Peyer's patch (tissue), 4 donors: ENCODE measurements around the gene TNFAIP8. TPM values are rescaled to one million over a fixed set of nuclear protein-coding genes. Genes with fewer than 3 reads are reported as not detected.

Source experiments
- DNase-seq, 3 donors: peaks; one replicate each; pipeline ENCODE4 v3.0.0-alpha.2; 2017 to 2019
- H3K27ac ChIP-seq, 4 donors: fragments of 200-600 bp; sonication (generic); one replicate each; pipeline ENCODE4 v1.5.1; 2016 to 2019
- H3K27me3 ChIP-seq, 2 donors: fragments of 200-600 bp; sonication (generic); one replicate each; pipeline ENCODE4 v1.5.1; 2019
- H3K36me3 ChIP-seq, 3 donors: fragments of 200-600 bp; sonication (generic); one replicate each; pipeline ENCODE4 v1.5.1; 2016 to 2019
- H3K4me1 ChIP-seq, 4 donors: fragments of 200-600 bp; sonication (generic); one replicate each; pipeline ENCODE4 v1.5.1; 2016 to 2019
- H3K4me3 ChIP-seq, 4 donors: fragments of 200-600 bp; sonication (generic); 1 replicate in 3 of 4; 2 replicates in 1 of 4; pipeline ENCODE4 v1.5.1; 2016 to 2019; ENCODE audit warnings: mild to moderate bottlenecking in 1 of 4
- H3K9me3 ChIP-seq, 4 donors: fragments of 200-600 bp; sonication (generic); one replicate each; pipeline ENCODE4 v1.5.1; 2016 to 2019; ENCODE audit warnings: mild to moderate bottlenecking in 1 of 4
- POLR2A ChIP-seq, 2 donors: fragments of 450-650 bp; IDR thresholded peaks; one replicate each; pipeline ENCODE4 v1.5.1; 2017; ENCODE audit warnings: antibody characterized with exemption in 2 of 2, mild to moderate bottlenecking in 2 of 2, moderate library complexity in 2 of 2
- total RNA-seq, 4 donors: library from RNA; depleted of rRNA; stranded (reverse); fragments of >200 nt; gene quantifications; one replicate each; pipeline ENCODE4 v1.1.0, GENCODE V29; 2016
- TF ChIP-seq, protein P1 (sequence below), 6 experiments: fragments of 450-650 bp in 4 of 6; fragments of 200-600 bp in 2 of 6; sonication (generic) in 1 of 6; IDR thresholded peaks; one replicate each; pipeline ENCODE4 v1.5.1; 2017 to 2019; ENCODE audit warnings: antibody characterized with exemption in 6 of 6, mild to moderate bottlenecking in 3 of 6, moderate library complexity in 1 of 6

Gene TNFAIP8
- total RNA-seq, 4 donors from 2014 or later = 3.0 to 47.9 (median 10.2) TPM

DNA sequence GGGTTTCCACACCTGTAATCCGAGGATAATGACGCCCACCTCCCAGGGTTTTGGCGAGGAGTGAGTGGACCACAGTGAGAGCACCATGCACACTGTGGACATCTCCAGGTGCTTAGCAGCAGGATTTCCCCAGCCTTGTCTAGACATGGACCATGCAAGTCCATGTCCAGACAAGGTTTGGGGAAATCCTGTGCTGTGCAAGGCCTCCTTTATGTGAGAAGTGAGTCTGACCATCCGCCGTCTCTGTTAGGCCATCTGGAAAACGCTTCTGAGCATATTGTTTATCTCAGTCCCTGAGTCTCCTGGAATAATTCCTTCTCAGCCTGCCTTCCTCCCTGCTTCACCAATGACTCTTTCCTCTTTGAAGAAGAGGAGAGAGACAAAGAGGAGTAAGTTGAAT lies 26.2 kb upstream of the TNFAIP8 start:
- TF ChIP-seq POLR2A (IDR thresholded peaks at IDR 0.05) = no peak
- TF ChIP-seq, protein P1, sequence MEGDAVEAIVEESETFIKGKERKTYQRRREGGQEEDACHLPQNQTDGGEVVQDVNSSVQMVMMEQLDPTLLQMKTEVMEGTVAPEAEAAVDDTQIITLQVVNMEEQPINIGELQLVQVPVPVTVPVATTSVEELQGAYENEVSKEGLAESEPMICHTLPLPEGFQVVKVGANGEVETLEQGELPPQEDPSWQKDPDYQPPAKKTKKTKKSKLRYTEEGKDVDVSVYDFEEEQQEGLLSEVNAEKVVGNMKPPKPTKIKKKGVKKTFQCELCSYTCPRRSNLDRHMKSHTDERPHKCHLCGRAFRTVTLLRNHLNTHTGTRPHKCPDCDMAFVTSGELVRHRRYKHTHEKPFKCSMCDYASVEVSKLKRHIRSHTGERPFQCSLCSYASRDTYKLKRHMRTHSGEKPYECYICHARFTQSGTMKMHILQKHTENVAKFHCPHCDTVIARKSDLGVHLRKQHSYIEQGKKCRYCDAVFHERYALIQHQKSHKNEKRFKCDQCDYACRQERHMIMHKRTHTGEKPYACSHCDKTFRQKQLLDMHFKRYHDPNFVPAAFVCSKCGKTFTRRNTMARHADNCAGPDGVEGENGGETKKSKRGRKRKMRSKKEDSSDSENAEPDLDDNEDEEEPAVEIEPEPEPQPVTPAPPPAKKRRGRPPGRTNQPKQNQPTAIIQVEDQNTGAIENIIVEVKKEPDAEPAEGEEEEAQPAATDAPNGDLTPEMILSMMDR (IDR thresholded peaks at IDR 0.05) = no peak
- no peak for DNase-seq
- Histone ChIP-seq H3K27ac (peak overlapping the region; percentile 52 to 85 (median 63)), H3K36me3 (no peaks in the 10 kb centered on the region), H3K4me3 (no peak overlapping the region), H3K27me3 (no peaks in the 10 kb centered on the region), H3K9me3 (no peaks in the 10 kb centered on the region), H3K4me1 (peaks cover 0 to 29% (median 17%) of the 10 kb centered on the region in 4 donors)

DNA sequence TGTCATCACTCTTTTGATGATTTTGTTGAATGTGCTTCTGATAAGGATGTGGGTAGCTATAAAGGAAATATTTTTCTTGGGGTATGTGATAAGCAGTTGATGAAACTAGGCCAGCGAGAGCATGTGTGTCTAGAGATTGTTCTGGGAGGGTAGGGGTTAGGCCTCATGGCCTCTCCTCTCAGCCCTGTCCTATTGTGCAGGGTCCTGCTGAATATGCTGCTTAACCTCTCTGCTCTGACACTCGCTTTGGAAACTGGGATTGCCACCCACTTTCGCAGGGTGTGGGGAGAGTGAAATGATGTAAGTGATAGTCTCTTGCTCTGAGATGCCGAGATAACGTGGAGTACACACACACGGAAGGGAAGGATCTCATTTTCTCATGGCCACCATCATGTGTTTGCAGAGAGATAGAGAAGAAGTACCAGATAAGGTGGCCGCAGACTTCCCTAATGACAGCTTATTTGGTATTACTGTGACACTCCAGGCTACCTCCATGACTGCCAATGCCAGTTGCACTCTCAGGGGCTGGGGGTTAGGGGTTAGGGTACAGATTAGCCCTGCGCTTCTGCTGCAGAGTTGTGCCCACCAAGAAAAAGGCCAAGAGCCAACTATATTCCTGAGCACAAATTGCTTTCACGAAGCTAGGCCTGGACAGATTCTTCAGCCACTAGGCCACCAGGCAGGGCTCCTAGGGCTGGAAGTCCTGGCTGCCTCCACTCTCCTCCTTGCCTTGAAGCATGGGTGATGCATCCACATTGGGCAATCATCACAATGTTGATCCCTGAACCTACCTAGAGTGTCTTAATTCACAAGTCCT lies 25.2 kb upstream of the TNFAIP8 start:
- Histone ChIP-seq H3K27me3 (no peaks in the 10 kb centered on the region), H3K27ac (peak overlapping the region; percentile 52 to 85 (median 63)), H3K36me3 (no peaks in the 10 kb centered on the region), H3K9me3 (no peaks in the 10 kb centered on the region), H3K4me1 (peaks cover 0 to 26% (median 17%) of the 10 kb centered on the region in 4 donors), H3K4me3 (no peak overlapping the region)
- TF ChIP-seq POLR2A (IDR thresholded peaks at IDR 0.05) = no peak
- TF ChIP-seq, protein P1 (IDR thresholded peaks at IDR 0.05) = no peak
- DNase-seq = no peak

DNA sequence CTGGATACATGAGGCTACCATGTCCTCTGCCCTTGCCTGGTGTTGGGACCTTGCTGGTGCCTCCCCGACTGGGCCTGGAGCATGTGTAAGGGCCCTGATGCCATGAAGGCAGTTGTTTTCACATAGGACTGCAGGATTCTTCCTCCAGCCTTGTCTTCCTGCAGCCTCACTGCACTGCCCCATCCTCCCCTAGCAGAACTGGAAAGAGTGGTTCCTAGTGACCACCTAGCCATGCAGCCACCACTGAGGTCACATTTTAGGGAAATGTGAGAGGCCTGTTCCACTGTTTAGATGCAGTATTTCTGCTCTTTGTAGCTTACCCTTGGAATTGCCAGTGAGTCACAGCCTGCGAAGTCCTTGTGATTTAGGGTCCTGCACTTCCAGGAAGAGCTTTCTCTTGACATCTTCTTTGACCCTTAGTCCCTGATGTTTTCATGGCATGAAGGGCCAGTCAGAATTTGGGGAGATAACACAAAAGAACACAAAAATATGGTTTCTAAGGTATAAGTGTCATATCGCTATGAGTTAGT lies 24.2 kb upstream of the TNFAIP8 start:
- no peak for TF ChIP-seq POLR2A (IDR thresholded peaks at IDR 0.05)
- TF ChIP-seq, protein P1 (IDR thresholded peaks at IDR 0.05) = no peak
- no peaks in the 10 kb centered on the region for H3K36me3 ChIP-seq
- H3K27me3 ChIP-seq = no peaks in the 10 kb centered on the region
- no peak overlapping the region for H3K4me3 ChIP-seq
- peaks cover 0 to 34% (median 13%) of the 10 kb centered on the region in 4 donors for H3K4me1 ChIP-seq
- H3K9me3 ChIP-seq = no peaks in the 10 kb centered on the region
- no peak for DNase-seq
- H3K27ac ChIP-seq = peak overlapping the region in 3 of 4 donors; percentile 25 to 85 (median 61)

DNA sequence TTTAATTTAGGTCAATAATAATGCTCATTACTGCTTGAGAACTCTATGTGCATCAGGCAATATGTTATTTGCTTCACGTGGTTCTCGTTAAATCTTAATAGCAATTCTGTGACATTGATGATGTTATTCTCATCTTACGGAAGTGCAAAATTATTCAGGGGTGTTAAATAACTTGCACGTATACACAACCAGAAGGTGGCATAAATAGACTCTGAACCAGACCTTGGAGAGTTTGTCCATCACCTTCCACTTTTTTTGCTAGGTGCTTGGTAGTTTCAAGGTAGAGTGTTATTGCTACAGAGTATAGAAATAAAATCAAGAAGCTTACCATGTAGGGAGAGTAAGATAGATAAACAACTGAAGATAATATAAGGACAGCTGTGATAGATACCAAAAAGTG lies 23.6 kb upstream of the TNFAIP8 start:
- H3K27ac ChIP-seq = peak overlapping the region in 3 of 4 donors; percentile 44 to 85 (median 61)
- no peaks in the 10 kb centered on the region for H3K36me3 ChIP-seq
- peaks cover 0 to 40% (median 12%) of the 10 kb centered on the region in 4 donors for H3K4me1 ChIP-seq
- no peak overlapping the region for H3K4me3 ChIP-seq
- DNase-seq = no peak
- no peaks in the 10 kb centered on the region for H3K27me3 ChIP-seq
- TF ChIP-seq POLR2A (IDR thresholded peaks at IDR 0.05) = no peak
- TF ChIP-seq, protein P1 (IDR thresholded peaks at IDR 0.05) = no peak
- no peaks in the 10 kb centered on the region for H3K9me3 ChIP-seq

DNA sequence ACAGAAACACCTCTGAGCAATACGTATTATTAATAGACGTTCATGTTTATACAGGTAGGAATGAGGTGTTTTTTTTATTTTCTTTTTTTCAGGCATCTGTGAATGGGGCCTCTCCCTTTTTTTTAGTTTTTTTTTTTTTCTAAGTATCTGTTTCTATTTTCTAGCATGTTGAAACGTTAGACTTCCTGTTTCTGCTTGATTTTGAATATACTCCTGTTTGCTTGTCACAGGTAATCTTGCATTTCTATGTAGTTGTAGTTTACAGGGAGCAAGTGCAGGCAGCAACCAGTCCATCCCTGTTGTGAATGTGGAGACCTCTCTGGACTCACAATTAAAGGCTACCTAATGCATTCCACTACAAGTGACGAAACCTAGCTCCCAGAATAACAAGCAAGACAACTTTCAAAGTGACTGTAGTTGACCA lies 22.8 kb upstream of the TNFAIP8 start:
- TF ChIP-seq, protein P1 (IDR thresholded peaks at IDR 0.05) = no peak
- TF ChIP-seq POLR2A (IDR thresholded peaks at IDR 0.05) = no peak
- H3K4me3 ChIP-seq = peak overlapping the region; percentile 0 to 32 (median 12)
- peaks cover 0 to 43% (median 14%) of the 10 kb centered on the region in 4 donors for H3K4me1 ChIP-seq
- peak overlapping the region in 3 of 4 donors; percentile 44 to 85 (median 61) for H3K27ac ChIP-seq
- no peaks in the 10 kb centered on the region for H3K36me3 ChIP-seq
- no peaks in the 10 kb centered on the region for H3K27me3 ChIP-seq
- no peak for DNase-seq
- H3K9me3 ChIP-seq = no peaks in the 10 kb centered on the region
